ENCODE data around the gene SH3BP4. TPM values are rescaled to one million over a fixed set of nuclear protein-coding genes. Genes with fewer than 3 reads are reported as not detected.

SH3BP4 gene
- total and polyA plus RNA-seq, 2 of the 8 experiments (the other 6 are each of a cell fraction or from before 2014, with no cell fraction given): 28.3 to 35.4 TPM

DNA sequence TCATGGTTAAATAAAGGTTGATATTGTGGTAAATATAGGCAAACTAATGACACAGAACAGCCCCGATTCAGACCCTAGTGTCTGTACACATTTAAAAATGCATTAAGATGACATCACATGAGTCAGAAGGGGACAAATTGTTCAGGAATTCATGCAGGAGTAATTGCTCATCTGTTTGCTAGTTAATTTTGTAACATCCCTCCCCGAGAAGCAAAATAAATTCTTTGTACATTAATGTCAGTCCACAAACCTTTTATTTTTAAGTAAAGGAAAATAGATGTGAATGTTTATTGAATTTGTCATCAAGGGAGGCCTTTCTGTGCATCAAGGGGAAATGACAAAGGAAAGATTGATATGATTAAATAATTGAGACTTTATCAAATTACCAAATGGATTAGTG lies 69.9 kb downstream of the SH3BP4 start (continued):
- TF ChIP-seq, protein P1, sequence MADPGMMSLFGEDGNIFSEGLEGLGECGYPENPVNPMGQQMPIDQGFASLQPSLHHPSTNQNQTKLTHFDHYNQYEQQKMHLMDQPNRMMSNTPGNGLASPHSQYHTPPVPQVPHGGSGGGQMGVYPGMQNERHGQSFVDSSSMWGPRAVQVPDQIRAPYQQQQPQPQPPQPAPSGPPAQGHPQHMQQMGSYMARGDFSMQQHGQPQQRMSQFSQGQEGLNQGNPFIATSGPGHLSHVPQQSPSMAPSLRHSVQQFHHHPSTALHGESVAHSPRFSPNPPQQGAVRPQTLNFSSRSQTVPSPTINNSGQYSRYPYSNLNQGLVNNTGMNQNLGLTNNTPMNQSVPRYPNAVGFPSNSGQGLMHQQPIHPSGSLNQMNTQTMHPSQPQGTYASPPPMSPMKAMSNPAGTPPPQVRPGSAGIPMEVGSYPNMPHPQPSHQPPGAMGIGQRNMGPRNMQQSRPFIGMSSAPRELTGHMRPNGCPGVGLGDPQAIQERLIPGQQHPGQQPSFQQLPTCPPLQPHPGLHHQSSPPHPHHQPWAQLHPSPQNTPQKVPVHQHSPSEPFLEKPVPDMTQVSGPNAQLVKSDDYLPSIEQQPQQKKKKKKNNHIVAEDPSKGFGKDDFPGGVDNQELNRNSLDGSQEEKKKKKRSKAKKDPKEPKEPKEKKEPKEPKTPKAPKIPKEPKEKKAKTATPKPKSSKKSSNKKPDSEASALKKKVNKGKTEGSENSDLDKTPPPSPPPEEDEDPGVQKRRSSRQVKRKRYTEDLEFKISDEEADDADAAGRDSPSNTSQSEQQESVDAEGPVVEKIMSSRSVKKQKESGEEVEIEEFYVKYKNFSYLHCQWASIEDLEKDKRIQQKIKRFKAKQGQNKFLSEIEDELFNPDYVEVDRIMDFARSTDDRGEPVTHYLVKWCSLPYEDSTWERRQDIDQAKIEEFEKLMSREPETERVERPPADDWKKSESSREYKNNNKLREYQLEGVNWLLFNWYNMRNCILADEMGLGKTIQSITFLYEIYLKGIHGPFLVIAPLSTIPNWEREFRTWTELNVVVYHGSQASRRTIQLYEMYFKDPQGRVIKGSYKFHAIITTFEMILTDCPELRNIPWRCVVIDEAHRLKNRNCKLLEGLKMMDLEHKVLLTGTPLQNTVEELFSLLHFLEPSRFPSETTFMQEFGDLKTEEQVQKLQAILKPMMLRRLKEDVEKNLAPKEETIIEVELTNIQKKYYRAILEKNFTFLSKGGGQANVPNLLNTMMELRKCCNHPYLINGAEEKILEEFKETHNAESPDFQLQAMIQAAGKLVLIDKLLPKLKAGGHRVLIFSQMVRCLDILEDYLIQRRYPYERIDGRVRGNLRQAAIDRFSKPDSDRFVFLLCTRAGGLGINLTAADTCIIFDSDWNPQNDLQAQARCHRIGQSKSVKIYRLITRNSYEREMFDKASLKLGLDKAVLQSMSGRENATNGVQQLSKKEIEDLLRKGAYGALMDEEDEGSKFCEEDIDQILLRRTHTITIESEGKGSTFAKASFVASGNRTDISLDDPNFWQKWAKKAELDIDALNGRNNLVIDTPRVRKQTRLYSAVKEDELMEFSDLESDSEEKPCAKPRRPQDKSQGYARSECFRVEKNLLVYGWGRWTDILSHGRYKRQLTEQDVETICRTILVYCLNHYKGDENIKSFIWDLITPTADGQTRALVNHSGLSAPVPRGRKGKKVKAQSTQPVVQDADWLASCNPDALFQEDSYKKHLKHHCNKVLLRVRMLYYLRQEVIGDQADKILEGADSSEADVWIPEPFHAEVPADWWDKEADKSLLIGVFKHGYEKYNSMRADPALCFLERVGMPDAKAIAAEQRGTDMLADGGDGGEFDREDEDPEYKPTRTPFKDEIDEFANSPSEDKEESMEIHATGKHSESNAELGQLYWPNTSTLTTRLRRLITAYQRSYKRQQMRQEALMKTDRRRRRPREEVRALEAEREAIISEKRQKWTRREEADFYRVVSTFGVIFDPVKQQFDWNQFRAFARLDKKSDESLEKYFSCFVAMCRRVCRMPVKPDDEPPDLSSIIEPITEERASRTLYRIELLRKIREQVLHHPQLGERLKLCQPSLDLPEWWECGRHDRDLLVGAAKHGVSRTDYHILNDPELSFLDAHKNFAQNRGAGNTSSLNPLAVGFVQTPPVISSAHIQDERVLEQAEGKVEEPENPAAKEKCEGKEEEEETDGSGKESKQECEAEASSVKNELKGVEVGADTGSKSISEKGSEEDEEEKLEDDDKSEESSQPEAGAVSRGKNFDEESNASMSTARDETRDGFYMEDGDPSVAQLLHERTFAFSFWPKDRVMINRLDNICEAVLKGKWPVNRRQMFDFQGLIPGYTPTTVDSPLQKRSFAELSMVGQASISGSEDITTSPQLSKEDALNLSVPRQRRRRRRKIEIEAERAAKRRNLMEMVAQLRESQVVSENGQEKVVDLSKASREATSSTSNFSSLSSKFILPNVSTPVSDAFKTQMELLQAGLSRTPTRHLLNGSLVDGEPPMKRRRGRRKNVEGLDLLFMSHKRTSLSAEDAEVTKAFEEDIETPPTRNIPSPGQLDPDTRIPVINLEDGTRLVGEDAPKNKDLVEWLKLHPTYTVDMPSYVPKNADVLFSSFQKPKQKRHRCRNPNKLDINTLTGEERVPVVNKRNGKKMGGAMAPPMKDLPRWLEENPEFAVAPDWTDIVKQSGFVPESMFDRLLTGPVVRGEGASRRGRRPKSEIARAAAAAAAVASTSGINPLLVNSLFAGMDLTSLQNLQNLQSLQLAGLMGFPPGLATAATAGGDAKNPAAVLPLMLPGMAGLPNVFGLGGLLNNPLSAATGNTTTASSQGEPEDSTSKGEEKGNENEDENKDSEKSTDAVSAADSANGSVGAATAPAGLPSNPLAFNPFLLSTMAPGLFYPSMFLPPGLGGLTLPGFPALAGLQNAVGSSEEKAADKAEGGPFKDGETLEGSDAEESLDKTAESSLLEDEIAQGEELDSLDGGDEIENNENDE (IDR thresholded peaks at IDR 0.05; ENCODE audit: insufficient replicate concordance, low read length): no peak
- TF ChIP-seq CTBP2 (IDR thresholded peaks at IDR 0.05; ENCODE audit: borderline replicate concordance, insufficient read depth, insufficient read length, low read length) (no peak), SRF (IDR thresholded peaks at IDR 0.05; ENCODE audit: low read depth, low read length) (no peak), FOSL1 (IDR thresholded peaks at IDR 0.05; ENCODE audit: insufficient read depth, low read depth, low read length) (no peak), SP1 (IDR thresholded peaks at IDR 0.05; ENCODE audit: low read depth, low read length) (no peak), JUND (IDR thresholded peaks at IDR 0.05; ENCODE audit: low read length) (no peak), SIX5 (IDR thresholded peaks at IDR 0.05; ENCODE audit: low read depth, low read length) (no peak), CREB1 (IDR thresholded peaks at IDR 0.05) (no peak), BCL11A (IDR thresholded peaks at IDR 0.05; ENCODE audit: low read depth in 2 of 2, low read length in 2 of 2) (no peak), KDM5A (IDR thresholded peaks at IDR 0.05; ENCODE audit: low read length) (no peak), RXRA (IDR thresholded peaks at IDR 0.05; ENCODE audit: insufficient read depth, low read depth, low read length) (no peak)
- TF ChIP-seq, protein P2, sequence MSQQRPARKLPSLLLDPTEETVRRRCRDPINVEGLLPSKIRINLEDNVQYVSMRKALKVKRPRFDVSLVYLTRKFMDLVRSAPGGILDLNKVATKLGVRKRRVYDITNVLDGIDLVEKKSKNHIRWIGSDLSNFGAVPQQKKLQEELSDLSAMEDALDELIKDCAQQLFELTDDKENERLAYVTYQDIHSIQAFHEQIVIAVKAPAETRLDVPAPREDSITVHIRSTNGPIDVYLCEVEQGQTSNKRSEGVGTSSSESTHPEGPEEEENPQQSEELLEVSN (IDR thresholded peaks at IDR 0.05): no peak
